Measurements from ENCODE around the gene SIRT5.

DNA sequence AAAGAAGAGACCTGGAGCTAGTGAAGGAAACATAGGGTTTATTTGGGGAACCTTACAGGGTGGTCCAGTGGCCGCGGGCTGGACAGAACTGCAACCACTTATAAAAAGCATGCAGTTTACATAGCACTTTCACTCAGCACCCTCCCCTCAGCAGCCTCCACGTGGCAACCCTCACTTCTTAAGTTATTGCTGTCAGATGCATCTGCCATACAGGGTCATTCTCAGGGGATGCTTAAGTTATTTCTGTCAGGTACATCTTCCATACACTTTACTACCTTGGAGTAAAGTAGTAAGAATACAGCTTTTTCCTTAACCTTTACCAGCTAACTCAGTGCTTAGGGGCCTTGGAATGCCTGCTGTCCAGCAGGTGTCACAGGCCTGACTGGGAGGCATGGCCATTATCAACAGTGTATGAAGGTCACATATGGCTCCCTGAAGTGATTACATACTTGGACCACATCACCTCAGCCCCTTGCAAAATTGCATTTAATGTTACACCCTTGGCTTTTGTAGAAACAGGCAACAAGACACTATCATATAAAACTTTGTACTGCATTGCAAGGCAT is 38.7 kb downstream of the SIRT5 start:
- TF ChIP-seq, protein P1, sequence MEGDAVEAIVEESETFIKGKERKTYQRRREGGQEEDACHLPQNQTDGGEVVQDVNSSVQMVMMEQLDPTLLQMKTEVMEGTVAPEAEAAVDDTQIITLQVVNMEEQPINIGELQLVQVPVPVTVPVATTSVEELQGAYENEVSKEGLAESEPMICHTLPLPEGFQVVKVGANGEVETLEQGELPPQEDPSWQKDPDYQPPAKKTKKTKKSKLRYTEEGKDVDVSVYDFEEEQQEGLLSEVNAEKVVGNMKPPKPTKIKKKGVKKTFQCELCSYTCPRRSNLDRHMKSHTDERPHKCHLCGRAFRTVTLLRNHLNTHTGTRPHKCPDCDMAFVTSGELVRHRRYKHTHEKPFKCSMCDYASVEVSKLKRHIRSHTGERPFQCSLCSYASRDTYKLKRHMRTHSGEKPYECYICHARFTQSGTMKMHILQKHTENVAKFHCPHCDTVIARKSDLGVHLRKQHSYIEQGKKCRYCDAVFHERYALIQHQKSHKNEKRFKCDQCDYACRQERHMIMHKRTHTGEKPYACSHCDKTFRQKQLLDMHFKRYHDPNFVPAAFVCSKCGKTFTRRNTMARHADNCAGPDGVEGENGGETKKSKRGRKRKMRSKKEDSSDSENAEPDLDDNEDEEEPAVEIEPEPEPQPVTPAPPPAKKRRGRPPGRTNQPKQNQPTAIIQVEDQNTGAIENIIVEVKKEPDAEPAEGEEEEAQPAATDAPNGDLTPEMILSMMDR (conservative IDR thresholded peaks at IDR 0.05; ENCODE audit: low read depth, low read length): no peak
- TF ChIP-seq EZH2 (IDR thresholded peaks at IDR 0.05; ENCODE audit: borderline replicate concordance, low read depth, low read length, poor library complexity, severe bottlenecking): no peak
